EL (cell line): Measurements from ENCODE around the gene LGALS3.
"Not testable (repeated sequence)": the region's sequence is repeated elsewhere in the genome, so short reads cannot be mapped to it uniquely, and the experiment has no call there.

Source experiments
- DNase-seq: peaks from one replicate; pipeline ENCODE4 v3.0.0-alpha.2; 2016

Gene LGALS3

GRCh38 chr14:55129086-55129427 lies at the start of gene LGALS3:
Gene LGALS3, plus strand, starts transcription at chr14:55129252. Its CDS starts 8,122 bp downstream, at chr14:55137374.
- DNase-seq = peak; percentile 69

- DNase-seq = not testable (repeated sequence)
These were observed 49.1 kb upstream of the LGALS3 start for GRCh38 chr14:55079961-55080360.

GRCh38 chr14:55084401-55085059 lies 44.5 kb upstream of the LGALS3 start:
- no peak for DNase-seq

- no peak for DNase-seq
These were observed 43.9 kb upstream of the LGALS3 start for GRCh38 chr14:55085060-55085660.

GRCh38 chr14:55086938-55087337 lies 42.1 kb upstream of the LGALS3 start:
- no peak for DNase-seq

- no peak for DNase-seq
These were observed 40.7 kb upstream of the LGALS3 start for GRCh38 chr14:55088356-55088755.

- peak; percentile 21 for DNase-seq
These were observed 36.7 kb upstream of the LGALS3 start for GRCh38 chr14:55092341-55092740.

GRCh38 chr14:55094292-55095157 lies 34.5 kb upstream of the LGALS3 start:
- DNase-seq = peak; percentile 87

GRCh38 chr14:55097881-55098560 lies 31.0 kb upstream of the LGALS3 start:
- DNase-seq = no peak

GRCh38 chr14:55098561-55098898 lies 30.5 kb upstream of the LGALS3 start:
- no peak for DNase-seq

GRCh38 chr14:55099756-55100155 lies 29.3 kb upstream of the LGALS3 start:
- DNase-seq = no peak

GRCh38 chr14:55101698-55102097 lies 27.4 kb upstream of the LGALS3 start:
- DNase-seq = no peak

GRCh38 chr14:55102141-55102621 lies 26.9 kb upstream of the LGALS3 start:
- DNase-seq = peak; percentile 98

GRCh38 chr14:55103005-55103640 lies 25.9 kb upstream of the LGALS3 start:
- peak; percentile 97 for DNase-seq

GRCh38 chr14:55103971-55104954 lies 24.8 kb upstream of the LGALS3 start:
- DNase-seq = peak; percentile 38

- no peak for DNase-seq
These were observed 23.1 kb upstream of the LGALS3 start for GRCh38 chr14:55105991-55106390.

- peak; percentile 97 for DNase-seq
These were observed 21.1 kb upstream of the LGALS3 start for GRCh38 chr14:55107766-55108554.

- no peak for DNase-seq
These were observed 19.2 kb upstream of the LGALS3 start for GRCh38 chr14:55109836-55110235.

- DNase-seq = no peak
These were observed 17.8 kb upstream of the LGALS3 start for GRCh38 chr14:55111122-55111708.

GRCh38 chr14:55114720-55115119 lies 14.3 kb upstream of the LGALS3 start:
- no peak for DNase-seq
